Measurements from ENCODE around the gene ACTR10. TPM values are rescaled to one million over a fixed set of nuclear protein-coding genes. Genes with fewer than 3 reads are reported as not detected.

The ACTR10 gene
- 35.9 and 42.7 TPM in 2 replicates for total RNA-seq (ENCODE audit: low replicate concordance)

GRCh38 chr14:58199726-58200479 lies at the start of gene ACTR10:
Gene ACTR10 (plus strand): TSS chr14:58200149. CDS start chr14:58200218, 69 bp downstream.

GRCh38 chr14:58152014-58152857 lies 47.7 kb upstream of the ACTR10 start, which contains the start of gene ARMH4:
Gene ARMH4 (minus strand): TSS chr14:58152213. CDS start chr14:58139358, 12,855 bp downstream.

GRCh38 chr14:58244556-58245387 lies 44.8 kb downstream of the ACTR10 start, which contains the start of gene PSMA3:
Gene PSMA3 (plus strand): TSS chr14:58244843. CDS start chr14:58244921, 78 bp downstream.

Other genes starting within 250 kb of the ACTR10 start
- 4.1 and 8.0 TPM in 2 replicates for gene ARMH4, start 47.9 kb upstream of the ACTR10 start, total RNA-seq (ENCODE audit: low replicate concordance)
- gene PSMA3, start 44.7 kb downstream of the ACTR10 start, total RNA-seq (ENCODE audit: low replicate concordance): 28.7 and 75.8 TPM in 2 replicates
- 6.5 and 15.2 TPM in 2 replicates for gene ARID4A, start 98.4 kb downstream of the ACTR10 start, total RNA-seq (ENCODE audit: low replicate concordance)
- not detected in 2 replicates for gene TOMM20L, start 195.8 kb downstream of the ACTR10 start, total RNA-seq (ENCODE audit: low replicate concordance)
- 7.4 and 12.9 TPM in 2 replicates for gene TIMM9, start 227.4 kb downstream of the ACTR10 start, total RNA-seq (ENCODE audit: low replicate concordance)
- 9.4 and 12.2 TPM in 2 replicates for gene KIAA0586, start 227.6 kb downstream of the ACTR10 start, total RNA-seq (ENCODE audit: low replicate concordance)

All from smooth muscle cell of the coronary artery (primary cell).